GM15510 (cell line): Measurements from ENCODE around the gene NAB1.

ENCODE experiments used
- POLR2A ChIP-seq: IDR thresholded peaks from 3 replicates; pipeline ENCODE4 v1.6.1; 2011; ENCODE audit warnings: borderline replicate concordance; ENCODE audit not compliant: insufficient read length; ENCODE audit errors: extremely low read depth

The NAB1 gene

GRCh38 chr2:190655113-190655512 is 6.2 kb downstream of the NAB1 start:
- no peak for TF ChIP-seq POLR2A

DNA sequence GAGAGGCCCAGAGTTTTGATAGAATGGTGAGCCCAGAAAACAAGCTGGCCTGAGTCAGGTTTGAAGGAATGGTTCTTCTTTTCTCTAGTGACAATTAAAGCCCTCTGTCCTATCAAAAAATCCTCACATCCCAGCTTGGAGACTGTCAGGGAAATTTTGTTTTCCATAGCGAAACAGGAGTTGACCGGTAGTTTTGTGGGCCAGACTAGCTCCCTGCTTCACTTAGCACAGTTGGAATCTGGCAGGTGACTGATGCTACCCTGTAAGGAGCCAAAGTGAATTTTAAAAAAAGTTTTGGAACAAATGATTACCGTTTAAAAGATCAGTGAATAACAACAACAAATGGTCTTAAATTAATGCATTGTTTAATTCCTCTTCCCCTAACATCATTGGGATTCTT is 6.7 kb downstream of the NAB1 start:
- no peak for TF ChIP-seq POLR2A

DNA sequence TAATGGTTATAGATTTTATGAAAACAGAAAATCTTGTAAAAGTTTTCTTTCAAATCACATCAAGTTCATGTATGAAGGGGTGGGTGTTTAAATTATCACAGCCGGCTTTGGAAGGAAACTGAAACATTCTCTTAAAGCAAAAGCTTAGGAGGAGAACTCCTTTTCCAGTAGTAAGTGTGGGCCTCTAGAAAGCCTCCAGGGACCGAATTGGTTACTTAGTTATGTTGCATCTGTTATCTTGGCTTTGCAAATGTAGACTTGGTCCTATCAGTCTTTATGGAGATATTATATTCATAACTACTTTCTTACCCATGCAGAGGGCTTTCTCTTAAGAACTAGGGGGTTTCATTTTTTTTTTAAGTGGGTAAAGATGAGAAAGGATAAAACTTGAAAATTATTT is 7.4 kb downstream of the NAB1 start:
- TF ChIP-seq POLR2A, result no peak

DNA sequence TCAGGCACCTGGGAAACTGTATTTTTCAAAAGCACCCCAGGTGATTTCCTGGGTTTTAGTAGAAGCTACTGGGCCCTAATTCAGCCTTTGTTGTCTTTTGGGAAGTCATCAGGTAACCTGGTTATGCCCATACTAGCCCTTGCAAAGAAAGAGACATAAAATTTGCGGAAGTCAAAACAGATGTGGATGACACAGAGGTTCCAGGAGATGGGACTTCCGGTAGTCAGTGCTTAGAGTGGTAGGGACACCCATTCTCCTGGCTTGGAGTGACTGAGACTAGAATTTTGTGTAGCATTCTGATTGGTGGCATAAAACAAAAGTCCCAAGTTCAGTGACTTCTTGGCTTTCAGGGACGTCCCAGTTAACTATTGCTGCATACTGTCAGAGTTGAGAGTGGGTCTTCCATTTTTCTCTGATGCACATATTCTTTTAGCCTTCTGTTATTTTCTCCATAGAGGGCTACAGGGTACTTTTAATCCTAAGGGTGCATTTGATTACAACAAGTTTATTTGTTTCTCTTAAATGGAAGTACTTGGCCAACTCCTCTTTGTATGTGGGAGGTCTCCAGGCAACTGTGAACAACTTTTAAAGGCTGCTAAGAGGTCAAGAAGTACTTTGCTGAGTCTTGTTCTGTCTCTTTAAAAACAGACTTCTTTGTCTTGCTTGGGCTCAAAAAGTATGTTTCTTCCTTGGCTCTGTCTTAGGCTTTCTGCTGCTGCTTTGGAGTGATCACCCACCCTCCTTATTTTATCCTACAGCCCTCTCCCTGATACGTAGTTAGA is 8.8 kb downstream of the NAB1 start:
- no peak for TF ChIP-seq POLR2A

DNA sequence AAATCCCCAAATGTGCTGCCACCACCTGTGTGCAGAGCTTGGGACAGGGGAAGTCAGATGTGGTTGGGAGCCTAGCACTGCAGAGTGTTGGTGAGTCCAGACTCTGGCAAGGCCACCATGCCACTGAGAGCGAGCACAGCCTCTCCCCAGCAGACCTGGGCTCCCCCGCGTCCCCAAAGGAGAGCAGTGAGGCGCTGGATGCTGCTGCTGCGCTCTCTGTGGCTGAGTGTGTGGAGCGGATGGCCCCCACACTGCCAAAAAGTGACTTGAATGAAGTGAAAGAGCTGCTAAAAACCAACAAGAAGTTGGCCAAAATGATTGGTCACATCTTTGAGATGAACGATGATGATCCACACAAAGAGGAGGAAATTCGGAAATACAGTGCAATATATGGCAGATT is 10.7 kb downstream of the NAB1 start:
- no peak for TF ChIP-seq POLR2A

GRCh38 chr2:190662754-190663153 is 13.9 kb downstream of the NAB1 start:
- TF ChIP-seq POLR2A, result no peak

DNA sequence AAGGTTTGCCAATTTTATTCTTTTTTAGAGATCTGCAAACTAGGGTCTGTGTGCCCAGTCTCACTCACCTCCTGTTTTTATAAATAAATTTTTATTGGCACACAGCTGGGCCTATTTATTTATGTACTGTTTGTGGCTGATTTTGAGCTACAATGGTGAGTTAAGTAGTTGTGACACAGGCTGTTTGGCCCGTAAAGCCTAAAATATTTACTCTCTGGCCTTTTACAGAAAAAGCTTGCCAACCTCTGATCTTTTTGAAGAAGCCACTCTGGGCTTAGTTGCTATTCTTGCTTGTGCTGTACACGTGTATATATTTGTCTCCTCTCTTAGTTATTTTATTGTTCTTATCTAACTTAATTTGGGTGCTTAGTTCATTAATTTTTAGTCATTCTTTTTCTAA is 14.5 kb downstream of the NAB1 start:
- TF ChIP-seq POLR2A, result no peak

GRCh38 chr2:190663839-190664238 is 15.0 kb downstream of the NAB1 start:
- no peak for TF ChIP-seq POLR2A

- TF ChIP-seq POLR2A, result no peak
Observed at GRCh38 chr2:190664240-190664639, 15.4 kb downstream of the NAB1 start.

DNA sequence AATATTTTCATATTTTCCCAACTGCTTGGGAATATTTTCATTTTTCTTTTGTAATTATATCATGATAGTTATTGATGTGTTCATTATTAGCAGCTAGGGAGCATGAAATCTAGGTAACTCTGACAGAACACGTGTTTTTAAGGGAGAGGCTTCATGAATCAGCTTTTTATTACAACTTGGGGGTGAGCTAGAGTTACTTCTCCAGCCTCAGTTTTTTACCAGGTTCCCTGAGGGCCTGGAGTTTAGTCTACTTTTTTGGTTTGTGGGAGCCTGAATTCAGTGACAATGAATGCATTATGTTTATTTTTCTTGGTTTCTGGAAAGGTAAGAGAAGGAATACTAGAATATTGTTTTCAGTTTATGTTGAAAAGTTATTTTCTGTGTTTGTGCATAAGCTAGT is 18.0 kb downstream of the NAB1 start:
- TF ChIP-seq POLR2A, result no peak

DNA sequence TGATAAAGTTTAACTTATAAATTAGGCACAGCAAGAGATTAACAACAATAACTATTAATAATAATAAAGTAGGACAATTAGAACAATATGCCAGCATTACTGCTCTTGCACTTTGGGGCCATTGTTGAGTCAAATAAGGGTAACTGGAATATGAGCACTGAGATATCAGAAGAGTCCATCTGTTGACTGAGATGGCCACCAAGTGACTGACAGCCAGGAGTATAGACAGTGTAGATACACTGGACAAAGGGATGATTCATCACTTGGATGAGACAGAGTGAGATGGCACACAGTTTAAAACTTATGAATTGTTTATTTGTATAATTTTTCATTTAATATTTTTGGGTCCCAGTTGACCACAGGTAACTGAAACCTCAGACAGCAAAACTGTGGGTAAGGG is 20.0 kb downstream of the NAB1 start:
- no peak for TF ChIP-seq POLR2A

GRCh38 chr2:190670182-190670946 is 21.5 kb downstream of the NAB1 start:
- no peak for TF ChIP-seq POLR2A

- no peak for TF ChIP-seq POLR2A
Observed at GRCh38 chr2:190674966-190675650, 26.2 kb downstream of the NAB1 start.

DNA sequence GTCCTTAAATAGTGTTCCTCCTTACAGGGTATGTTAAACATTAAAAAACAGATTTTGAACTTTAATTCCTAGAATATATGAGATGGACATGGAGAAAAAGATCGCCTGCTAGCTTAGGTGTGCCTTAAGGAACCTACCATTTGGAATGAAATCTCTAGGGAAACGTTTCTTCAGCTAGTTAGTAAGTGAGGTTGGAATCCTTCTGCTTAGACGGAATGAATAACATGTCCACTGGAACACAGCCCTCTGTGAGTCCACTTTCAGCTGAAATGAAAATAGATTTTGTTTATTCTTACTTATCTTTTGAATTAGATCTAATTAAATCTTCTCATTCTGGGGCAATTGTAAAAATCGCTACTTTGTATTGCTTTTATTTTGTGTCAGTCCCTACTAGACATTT is 28.4 kb downstream of the NAB1 start:
- TF ChIP-seq POLR2A, result no peak

DNA sequence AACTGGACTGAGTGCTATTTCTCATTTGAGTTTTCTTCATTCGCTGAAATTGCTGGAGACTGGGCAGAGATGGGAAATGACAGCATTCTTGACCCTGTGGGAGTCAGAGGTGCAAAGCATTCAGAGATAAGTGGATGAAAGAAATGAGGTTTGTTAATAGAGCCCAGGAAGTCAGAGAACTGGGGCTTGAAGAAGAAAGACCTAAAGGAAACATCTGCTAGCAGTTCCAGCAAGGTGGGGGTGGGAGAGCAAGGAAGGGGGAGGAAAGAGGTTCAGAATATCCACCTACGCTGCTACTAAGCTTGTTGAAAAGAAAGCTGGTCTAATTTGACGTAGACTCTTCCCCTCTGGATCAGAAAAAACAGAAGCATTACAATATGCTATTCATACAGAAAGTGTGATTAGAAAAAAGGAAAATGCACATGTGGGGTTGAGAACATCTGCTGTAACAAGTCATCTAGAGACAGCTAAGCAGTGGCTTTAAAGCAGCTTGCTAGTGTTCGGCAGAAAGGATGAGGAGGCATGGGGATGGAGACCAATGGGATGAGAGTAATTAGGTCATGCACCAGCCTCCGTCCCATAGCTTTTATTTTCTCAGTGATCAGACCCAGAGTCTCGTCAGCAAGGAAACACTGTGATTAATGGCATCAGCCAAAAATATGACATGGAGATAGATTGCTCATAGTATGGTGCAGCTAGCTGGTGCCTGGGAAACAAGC is 29.7 kb downstream of the NAB1 start:
- no peak for TF ChIP-seq POLR2A
